T-helper 17 cell (primary cell): Measurements from ENCODE around the gene PTPRN2. TPM values are rescaled to one million over a fixed set of nuclear protein-coding genes. Genes with fewer than 3 reads are reported as not detected.
"Not testable (repeated sequence)": the region's sequence is repeated elsewhere in the genome, so short reads cannot be mapped to it uniquely, and the experiment has no call there.

Experiments
- ATAC-seq: fragments of 150-1000 bp; cut with Tn5 transposase; 2 replicates; pipeline ENCODE4 v1.10.0; 2021; ENCODE audit warnings: mild to moderate bottlenecking, moderate library complexity
- DNase-seq, 3 donors: peaks; one replicate each; pipeline versions ENCODE4 v3.0.0 to v3.0.0-alpha.2; 2020 to 2021
- H3K9me3 ChIP-seq: one replicate; pipeline ENCODE4 v1.7.0; 2013; ENCODE audit warnings: low read length, mild to moderate bottlenecking; ENCODE audit not compliant: control insufficient read depth, poor library complexity, severe bottlenecking
- H3K27ac Mint-ChIP-seq: one replicate; pipeline ENCODE4 v1.8.0; 2022; ENCODE audit warnings: mild to moderate bottlenecking, moderate library complexity, mixed read lengths
- H3K27me3 Mint-ChIP-seq: one replicate; pipeline ENCODE4 v1.8.0; 2022; ENCODE audit warnings: mixed read lengths
- H3K36me3 Mint-ChIP-seq: one replicate; pipeline ENCODE4 v1.8.0; 2022; ENCODE audit warnings: low read depth, mixed read lengths
- H3K4me1 Mint-ChIP-seq: one replicate; pipeline ENCODE4 v1.8.0; 2022; ENCODE audit warnings: mild to moderate bottlenecking, mixed read lengths
- H3K4me3 Mint-ChIP-seq: one replicate; pipeline ENCODE4 v1.8.0; 2022; ENCODE audit warnings: mild to moderate bottlenecking, moderate library complexity, mixed read lengths
- total RNA-seq, 4 donors: library from RNA in 2 of 4; stranded (reverse) in 2 of 4; gene quantifications; one replicate each; pipeline ENCODE4 v1.2.3 and lab custom pipeline; 2022 to 2026

Gene PTPRN2
- total RNA-seq, 2 donors from 2014 or later, result 0.42 to 0.57 TPM

DNA sequence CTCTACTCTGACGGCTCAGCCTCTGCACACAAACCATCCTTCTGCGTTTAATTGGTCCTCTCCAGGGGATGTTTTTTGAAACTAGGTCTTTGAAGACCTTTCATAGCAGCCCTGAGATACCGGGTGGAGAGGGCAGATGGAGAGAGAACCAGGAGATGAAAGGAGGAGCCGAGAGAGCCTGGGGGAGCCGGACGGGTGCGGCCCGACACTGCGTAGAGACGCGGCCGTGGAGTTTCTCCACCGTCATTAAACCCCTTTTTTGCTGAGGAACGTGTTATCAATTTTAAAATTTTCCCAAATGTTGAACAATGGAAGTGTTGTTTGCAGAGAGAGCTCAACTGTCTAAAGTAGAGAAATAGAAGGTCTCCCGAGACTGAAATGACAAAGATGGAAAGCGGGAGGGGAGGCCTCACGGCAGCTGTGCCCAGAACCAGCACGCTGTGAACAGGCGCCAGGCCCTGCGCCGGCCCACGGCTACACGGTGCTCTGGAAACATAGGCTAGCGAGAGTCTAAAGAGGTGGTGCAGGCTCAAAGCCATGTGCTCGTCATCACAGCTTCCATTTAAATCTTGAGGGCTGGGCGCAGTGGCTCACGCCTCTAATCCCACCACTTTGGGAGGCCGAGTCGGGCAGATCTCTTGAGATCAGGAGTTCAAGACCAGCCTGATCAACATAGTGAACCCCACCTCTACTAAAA is 307.0 kb downstream of the PTPRN2 start:
- H3K9me3 ChIP-seq, result no peaks in the 10 kb centered on the region
- ATAC-seq (no peak), DNase-seq (no peak)
- Mint-ChIP-seq H3K4me3 (no peak overlapping the region), H3K27me3 (no peaks in the 10 kb centered on the region), H3K4me1 (no peaks in the 10 kb centered on the region), H3K27ac (no peak overlapping the region), H3K36me3 (no peaks in the 10 kb centered on the region)

DNA sequence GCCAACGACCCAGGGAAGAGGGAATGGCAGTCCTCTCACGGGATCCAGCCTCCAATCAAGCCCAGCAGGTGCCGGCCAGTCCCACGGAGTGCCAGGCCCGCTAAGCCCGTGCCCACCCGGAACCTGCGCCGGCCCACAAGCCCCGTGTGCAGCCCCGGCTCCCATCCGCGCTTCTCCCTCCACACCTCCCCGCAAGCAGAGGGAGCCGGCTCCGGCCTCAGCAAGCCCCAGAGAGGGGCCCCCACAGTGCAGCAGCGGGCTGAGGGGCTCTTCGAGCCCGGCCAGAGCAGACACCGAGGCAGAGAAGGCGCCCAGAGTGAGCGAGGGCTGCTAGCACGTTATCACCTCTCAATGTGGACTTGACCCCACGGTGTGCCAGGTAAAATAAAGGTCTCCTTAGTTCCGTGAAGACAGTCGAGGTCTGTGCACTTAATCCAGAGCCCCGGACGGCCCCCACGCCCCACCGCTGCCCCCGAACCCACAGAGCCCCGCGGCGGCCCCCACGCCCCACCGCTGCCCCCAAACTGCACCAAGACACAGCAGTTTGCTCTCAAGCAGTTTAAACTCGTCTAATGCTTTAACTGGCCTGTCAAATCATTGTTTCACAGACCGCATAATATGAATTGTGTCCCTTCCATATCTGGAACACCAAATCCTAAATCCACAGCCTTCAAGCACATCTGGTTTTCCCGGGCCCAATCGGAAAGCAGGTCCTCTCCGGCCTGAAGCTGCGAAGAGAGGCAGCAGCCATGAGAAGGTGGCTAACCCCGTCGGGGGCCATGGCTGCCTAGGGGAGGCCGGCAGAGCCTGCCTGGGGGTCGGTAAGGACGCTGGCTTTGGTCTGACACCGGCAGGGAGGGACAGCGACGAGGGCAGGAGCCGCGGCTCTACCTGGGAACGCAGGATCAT is 307.8 kb downstream of the PTPRN2 start:
- no peaks in the 10 kb centered on the region for H3K27me3 Mint-ChIP-seq
- no peaks in the 10 kb centered on the region for H3K36me3 Mint-ChIP-seq
- no peak overlapping the region for H3K4me3 Mint-ChIP-seq
- ATAC-seq (no peak), DNase-seq (no peak)
- H3K27ac Mint-ChIP-seq, result no peak overlapping the region
- H3K4me1 Mint-ChIP-seq, result no peaks in the 10 kb centered on the region
- H3K9me3 ChIP-seq, result no peaks in the 10 kb centered on the region

- Mint-ChIP-seq H3K27ac (no peak overlapping the region), H3K4me1 (no peaks in the 10 kb centered on the region), H3K27me3 (no peaks in the 10 kb centered on the region), H3K4me3 (no peak overlapping the region), H3K36me3 (no peaks in the 10 kb centered on the region)
- no peaks in the 10 kb centered on the region for H3K9me3 ChIP-seq
- DNase-seq (no peak), ATAC-seq (no peak)
Observed at GRCh38 chr7:158278745-158279320, 308.8 kb downstream of the PTPRN2 start.

- no peaks in the 10 kb centered on the region for H3K36me3 Mint-ChIP-seq
- H3K27ac Mint-ChIP-seq, result no peak overlapping the region
- H3K27me3 Mint-ChIP-seq, result no peaks in the 10 kb centered on the region
- no peaks in the 10 kb centered on the region for H3K4me1 Mint-ChIP-seq
- DNase-seq (no peak), ATAC-seq (no peak)
- H3K9me3 ChIP-seq, result no peaks in the 10 kb centered on the region
- H3K4me3 Mint-ChIP-seq, result no peak overlapping the region
Observed at GRCh38 chr7:158277219-158278141, 310.1 kb downstream of the PTPRN2 start.

- no peak overlapping the region for H3K4me3 Mint-ChIP-seq
- H3K4me1 Mint-ChIP-seq, result no peaks in the 10 kb centered on the region
- H3K27me3 Mint-ChIP-seq, result no peaks in the 10 kb centered on the region
- H3K9me3 ChIP-seq, result no peaks in the 10 kb centered on the region
- H3K36me3 Mint-ChIP-seq, result no peaks in the 10 kb centered on the region
- DNase-seq, result peak in 1 of 3 donors; percentile 3
- ATAC-seq, result no peak
- H3K27ac Mint-ChIP-seq, result no peak overlapping the region
Observed at GRCh38 chr7:158276414-158277218, 311.0 kb downstream of the PTPRN2 start.

- Mint-ChIP-seq H3K36me3 (no peaks in the 10 kb centered on the region), H3K4me1 (no peaks in the 10 kb centered on the region), H3K4me3 (no peak overlapping the region), H3K27ac (no peak overlapping the region), H3K27me3 (no peaks in the 10 kb centered on the region)
- H3K9me3 ChIP-seq, result no peaks in the 10 kb centered on the region
- ATAC-seq, result no peak
- DNase-seq, result peak in 1 of 3 donors; percentile 1
Observed at GRCh38 chr7:158275711-158276413, 311.8 kb downstream of the PTPRN2 start.

DNA sequence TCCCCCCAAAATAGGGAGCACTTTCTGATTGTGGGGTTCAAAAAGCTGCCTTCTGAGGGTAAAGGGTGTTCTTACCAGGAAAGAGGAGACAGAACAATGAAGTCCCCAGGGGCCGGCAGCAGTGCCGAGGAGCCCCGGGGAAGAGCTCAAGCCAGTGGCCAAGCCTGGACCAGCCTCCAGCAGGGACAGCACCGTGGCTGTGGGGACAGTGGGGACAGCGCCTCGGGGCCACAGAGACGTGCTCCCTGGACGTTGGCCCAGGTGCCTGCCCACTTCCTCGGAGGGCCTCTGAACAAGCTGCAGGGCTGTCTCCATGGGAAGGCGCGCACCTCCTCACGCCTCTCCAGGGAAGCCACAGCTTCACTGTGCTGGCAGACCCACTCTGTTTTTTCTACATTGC is 312.6 kb downstream of the PTPRN2 start:
- H3K4me3 Mint-ChIP-seq, result no peak overlapping the region
- no peaks in the 10 kb centered on the region for H3K36me3 Mint-ChIP-seq
- H3K27ac Mint-ChIP-seq, result no peak overlapping the region
- peak in 1 of 3 donors; percentile 2 for DNase-seq
- no peak for ATAC-seq
- no peaks in the 10 kb centered on the region for H3K27me3 Mint-ChIP-seq
- H3K9me3 ChIP-seq, result no peaks in the 10 kb centered on the region
- H3K4me1 Mint-ChIP-seq, result no peaks in the 10 kb centered on the region

DNA sequence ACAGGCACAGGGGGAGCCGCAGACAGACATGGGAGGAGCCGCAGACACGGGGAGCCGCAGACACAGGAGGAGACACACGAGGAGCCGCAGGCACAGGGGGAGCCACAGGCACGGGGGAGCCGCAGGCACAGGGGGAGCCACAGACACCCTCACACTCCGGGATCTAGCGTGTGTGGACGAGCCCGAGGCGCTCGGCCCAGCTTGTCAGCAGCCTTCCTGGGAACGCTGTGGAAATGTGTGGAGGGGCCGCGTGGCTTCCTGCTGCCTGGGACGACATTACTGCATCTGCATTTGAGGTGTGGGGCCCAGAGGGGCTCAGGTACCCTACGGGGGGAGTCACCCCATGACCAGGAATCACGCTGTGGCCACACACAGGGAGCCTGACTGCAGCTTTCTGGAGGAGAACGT is 313.2 kb downstream of the PTPRN2 start:
- no peak for DNase-seq
- H3K27ac Mint-ChIP-seq, result no peak overlapping the region
- H3K27me3 Mint-ChIP-seq, result no peaks in the 10 kb centered on the region
- no peak for ATAC-seq
- no peaks in the 10 kb centered on the region for H3K4me1 Mint-ChIP-seq
- H3K36me3 Mint-ChIP-seq, result no peaks in the 10 kb centered on the region
- no peak overlapping the region for H3K4me3 Mint-ChIP-seq
- no peaks in the 10 kb centered on the region for H3K9me3 ChIP-seq

DNA sequence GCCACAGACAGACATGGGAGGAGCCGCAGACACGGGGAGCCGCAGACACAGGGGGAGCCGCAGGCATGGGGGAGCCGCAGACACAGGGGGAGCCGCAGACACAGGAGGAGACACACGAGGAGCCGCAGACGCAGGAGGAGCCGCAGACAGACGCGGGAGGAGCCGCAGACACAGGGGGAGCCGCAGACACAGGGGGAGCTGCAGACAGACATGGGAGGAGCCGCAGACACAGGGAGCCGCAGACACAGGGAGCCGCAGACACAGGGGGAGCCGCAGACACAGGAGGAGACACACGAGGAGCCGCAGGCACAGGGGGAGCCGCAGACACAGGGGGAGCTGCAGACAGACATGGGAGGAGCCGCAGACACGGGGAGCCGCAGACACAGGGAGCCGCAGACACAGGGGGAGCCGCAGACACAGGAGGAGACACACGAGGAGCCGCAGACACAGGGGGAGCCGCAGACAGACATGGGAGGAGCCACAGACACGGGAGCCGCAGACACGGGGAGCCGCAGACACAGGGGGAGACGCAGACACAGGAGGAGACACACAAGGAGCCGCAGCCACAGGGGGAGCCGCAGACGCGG is 313.8 kb downstream of the PTPRN2 start:
- not testable (repeated sequence) for H3K4me3 Mint-ChIP-seq, DNase-seq, H3K27me3 Mint-ChIP-seq, H3K9me3 ChIP-seq, H3K27ac Mint-ChIP-seq, H3K36me3 Mint-ChIP-seq, H3K4me1 Mint-ChIP-seq, ATAC-seq

DNA sequence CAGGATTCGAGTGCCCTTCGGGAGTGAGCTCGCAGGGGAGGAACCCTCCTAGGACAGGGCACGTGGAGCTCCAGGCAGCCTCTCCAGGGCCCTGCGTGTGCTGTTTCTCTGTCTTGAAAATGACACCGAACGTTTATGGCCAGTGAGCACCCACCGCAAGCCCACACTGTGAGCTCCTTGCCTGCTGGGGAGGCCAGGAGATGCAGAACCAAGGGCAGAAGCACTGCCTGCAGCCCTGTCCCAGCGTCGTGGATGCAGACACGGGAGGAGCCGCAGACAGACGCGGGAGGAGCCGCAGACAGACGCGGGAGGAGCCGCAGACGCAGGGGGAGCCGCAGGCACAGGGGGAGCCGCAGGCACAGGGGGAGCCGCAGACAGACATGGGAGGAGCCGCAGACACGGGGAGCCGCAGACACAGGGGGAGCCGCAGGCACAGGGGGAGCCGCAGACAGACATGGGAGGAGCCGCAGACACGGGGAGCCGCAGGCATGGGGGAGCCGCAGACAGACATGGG is 314.4 kb downstream of the PTPRN2 start:
- no peaks in the 10 kb centered on the region for H3K27me3 Mint-ChIP-seq
- ATAC-seq (no peak), DNase-seq (no peak)
- no peaks in the 10 kb centered on the region for H3K36me3 Mint-ChIP-seq
- no peaks in the 10 kb centered on the region for H3K4me1 Mint-ChIP-seq
- H3K4me3 Mint-ChIP-seq, result no peak overlapping the region
- H3K27ac Mint-ChIP-seq, result no peak overlapping the region
- no peaks in the 10 kb centered on the region for H3K9me3 ChIP-seq

DNA sequence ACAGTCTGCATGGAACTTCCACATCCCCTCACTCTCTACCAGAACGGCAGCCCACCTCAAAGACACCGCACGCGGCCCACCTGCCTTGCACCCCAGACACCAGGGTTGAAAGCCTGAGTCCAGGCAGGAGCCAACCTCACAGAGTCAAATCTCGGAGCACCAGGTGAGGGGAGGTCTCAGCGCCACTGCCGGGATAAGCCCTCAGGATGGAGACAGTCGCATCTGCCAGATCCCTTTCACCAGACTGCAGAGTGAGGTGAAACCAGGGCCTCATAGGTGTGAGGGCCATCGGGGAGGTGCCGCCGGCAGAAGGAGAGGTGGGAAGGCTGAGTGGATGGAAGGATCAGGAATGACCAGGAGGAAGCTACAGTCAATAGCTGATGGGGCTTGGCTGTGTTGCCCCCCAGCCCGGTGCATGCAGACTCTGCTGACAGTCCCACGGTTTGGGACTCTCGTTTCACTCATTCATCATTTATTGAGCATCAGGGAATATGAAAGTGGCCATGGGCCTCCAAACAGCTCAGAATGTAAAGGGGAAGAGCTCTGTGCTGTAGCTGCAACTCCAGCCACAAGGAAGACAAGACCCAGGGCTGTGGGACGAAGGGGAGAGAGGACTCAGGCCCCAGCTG is 315.0 kb downstream of the PTPRN2 start:
- Mint-ChIP-seq H3K4me1 (no peaks in the 10 kb centered on the region), H3K27me3 (no peaks in the 10 kb centered on the region), H3K4me3 (no peak overlapping the region), H3K36me3 (no peaks in the 10 kb centered on the region), H3K27ac (no peak overlapping the region)
- H3K9me3 ChIP-seq, result no peaks in the 10 kb centered on the region
- DNase-seq (no peak), ATAC-seq (no peak)
